Endometrial microvascular endothelial cells (primary cell): Measurements from ENCODE around the gene PSPC1. TPM values are rescaled to one million over a fixed set of nuclear protein-coding genes. Genes with fewer than 3 reads are reported as not detected.
"Not testable (repeated sequence)": the region's sequence is repeated elsewhere in the genome, so short reads cannot be mapped to it uniquely, and the experiment has no call there.

ENCODE experiments used
- in situ Hi-C: cut with HindIII; loops from 2 replicates; pipeline ENCODE4 v1.10.0; 2017; ENCODE audit warnings: low sequenced_read_pairs, low pct_unique_long_range_greater_than_20kb; ENCODE audit errors: inconsistent ontology term
- total RNA-seq: library from RNA; depleted of rRNA; stranded (reverse); fragments of >200 nt; gene quantifications from one replicate; pipeline ENCODE4 v1.2.3, GENCODE V29; 2015; ENCODE audit errors: inconsistent ontology term

The PSPC1 gene
- total RNA-seq, 1 donor from 2014 or later: 61.0 TPM

- in situ Hi-C loops: no loop called here
These were observed 12.9 kb downstream of the PSPC1 start for GRCh38 chr13:19769854-19770253.

GRCh38 chr13:19767966-19768365, 14.8 kb downstream of the PSPC1 start:
- in situ Hi-C loops: no loop called here

DNA sequence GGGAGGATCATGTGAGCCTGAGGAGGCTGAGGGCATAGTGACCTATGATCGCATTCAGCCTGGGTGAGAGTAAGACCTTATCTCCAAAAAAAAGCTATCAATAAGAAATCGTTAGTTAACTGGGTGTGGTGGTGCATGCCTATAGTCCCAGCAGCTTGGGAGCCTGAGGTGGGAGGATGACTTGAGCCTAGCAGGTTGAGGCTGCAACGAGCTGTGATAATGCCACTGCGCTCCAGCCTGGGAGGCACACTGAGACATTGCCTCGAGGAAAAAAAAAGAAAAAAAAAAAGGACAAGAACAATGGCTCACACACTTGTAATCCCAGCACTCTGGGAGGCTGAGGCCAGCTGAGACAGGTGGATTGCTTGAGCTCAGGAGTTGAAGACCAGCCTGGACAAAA, 16.2 kb downstream of the PSPC1 start:
- in situ Hi-C loops: no loop called here

- in situ Hi-C loops: no loop called here
These were observed 18.5 kb downstream of the PSPC1 start for GRCh38 chr13:19764237-19764636.

GRCh38 chr13:19763618-19764017, 19.1 kb downstream of the PSPC1 start:
- in situ Hi-C loops: no loop called here

GRCh38 chr13:19759669-19760068, 23.1 kb downstream of the PSPC1 start:
- in situ Hi-C loops: no loop called here

- in situ Hi-C loops: no loop called here
These were observed 40.1 kb downstream of the PSPC1 start for GRCh38 chr13:19742643-19743042.

GRCh38 chr13:19737844-19738557, 44.7 kb downstream of the PSPC1 start:
- in situ Hi-C loops: no loop called here

GRCh38 chr13:19726611-19727010, 56.1 kb downstream of the PSPC1 start:
- in situ Hi-C loops: no loop called here

- in situ Hi-C loops: no loop called here
These were observed 57.4 kb downstream of the PSPC1 start for GRCh38 chr13:19725320-19725719.

DNA sequence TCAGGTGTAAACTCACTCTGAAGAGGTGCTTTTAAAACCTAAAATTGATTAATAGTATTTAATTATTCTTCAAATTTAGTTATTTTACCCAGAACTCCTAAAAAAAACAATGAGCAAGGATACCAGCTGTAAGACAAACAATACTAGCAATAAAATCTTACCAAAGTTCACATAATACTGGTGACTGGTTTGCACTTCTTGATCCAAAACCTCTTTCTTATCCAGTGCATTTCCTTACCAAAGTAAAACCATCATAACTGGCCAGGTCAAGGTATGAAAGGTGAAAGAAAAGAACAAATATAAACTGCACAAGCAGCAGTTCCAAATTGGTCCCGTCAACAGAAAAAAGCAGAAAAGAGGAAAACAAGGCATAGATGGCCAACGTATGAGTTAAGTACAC, 62.7 kb downstream of the PSPC1 start:
- in situ Hi-C loops: no loop called here

DNA sequence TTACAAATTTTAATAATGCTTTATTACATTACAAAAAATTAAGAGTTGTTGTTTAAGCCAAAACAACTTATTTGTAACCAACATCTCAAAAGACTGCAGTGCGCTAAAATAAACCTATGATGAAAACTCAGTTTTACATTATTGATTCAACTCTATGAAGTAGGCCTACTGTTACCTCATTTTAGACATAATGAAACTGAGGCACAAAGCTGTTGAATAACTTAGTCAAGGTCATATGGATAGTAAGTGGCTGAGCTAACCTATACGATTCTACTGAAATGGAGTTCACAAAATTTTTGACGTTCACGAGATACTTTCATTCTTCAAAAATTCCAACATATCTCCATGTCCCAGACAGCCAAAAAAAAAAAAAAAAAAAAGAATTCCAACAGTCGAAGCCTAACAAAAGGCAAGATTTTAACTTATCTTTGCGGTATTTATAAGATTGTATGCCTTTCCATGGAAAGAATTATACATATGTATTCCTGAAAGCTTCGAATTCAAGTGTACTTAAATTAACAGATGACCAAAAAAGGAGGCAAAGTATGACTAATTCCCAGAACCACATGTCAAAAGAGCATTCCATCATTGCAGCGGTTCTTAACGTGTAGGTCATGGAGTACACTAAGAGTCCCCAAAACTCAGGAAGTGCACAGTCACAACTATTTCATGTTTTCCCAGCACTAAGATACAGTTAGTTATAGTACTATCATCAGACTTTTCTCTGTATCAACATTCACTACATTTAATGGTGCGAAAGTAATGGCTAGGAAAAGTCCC, 69.4 kb downstream of the PSPC1 start:
- in situ Hi-C loops: no loop called here

- in situ Hi-C loops: not testable (repeated sequence)
These were observed 73.0 kb downstream of the PSPC1 start for GRCh38 chr13:19709782-19710181.

- in situ Hi-C loops: not testable (repeated sequence)
These were observed 73.7 kb downstream of the PSPC1 start for GRCh38 chr13:19709039-19709438.

GRCh38 chr13:19704256-19704655, 78.5 kb downstream of the PSPC1 start:
- in situ Hi-C loops: not testable (repeated sequence)

DNA sequence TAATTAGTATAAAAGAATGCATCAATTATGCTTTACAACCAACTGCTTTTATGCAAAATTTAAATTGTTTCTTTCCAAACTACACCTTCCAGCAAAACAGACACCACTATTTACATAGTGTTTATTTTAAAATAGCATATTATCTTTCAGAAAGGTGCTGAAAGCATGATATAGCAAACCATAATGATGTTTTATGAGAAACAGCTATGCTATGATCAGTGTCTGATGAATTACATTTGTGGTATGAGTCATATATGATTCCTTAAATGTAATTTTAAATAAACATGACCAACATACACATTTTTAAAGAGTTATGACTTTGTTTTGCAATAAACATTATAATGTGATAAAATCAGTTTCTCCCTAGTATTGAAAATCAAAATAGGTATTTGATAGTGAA, 81.1 kb downstream of the PSPC1 start:
- in situ Hi-C loops: not testable (repeated sequence)

DNA sequence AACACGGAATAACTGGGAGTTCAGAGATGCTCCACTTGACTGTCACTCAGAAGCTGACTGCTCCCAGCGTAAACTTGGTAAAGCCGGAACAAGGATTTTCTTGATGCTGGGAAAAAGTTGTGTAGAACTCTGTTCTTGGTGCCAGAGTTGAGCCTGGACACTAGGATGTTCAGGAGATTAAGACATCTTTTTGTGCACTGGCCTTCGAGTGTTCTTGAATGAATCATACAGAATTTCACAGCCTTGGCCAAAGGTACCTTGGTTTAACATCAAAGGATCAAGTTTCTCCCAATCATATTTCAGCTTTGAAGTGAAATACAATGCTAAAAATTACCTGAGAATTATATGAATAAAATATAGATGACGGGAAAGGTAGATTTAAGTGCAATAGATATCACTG, 81.8 kb downstream of the PSPC1 start:
- in situ Hi-C loops: not testable (repeated sequence)

- in situ Hi-C loops: no loop called here
These were observed 86.9 kb downstream of the PSPC1 start for GRCh38 chr13:19695829-19696228.

DNA sequence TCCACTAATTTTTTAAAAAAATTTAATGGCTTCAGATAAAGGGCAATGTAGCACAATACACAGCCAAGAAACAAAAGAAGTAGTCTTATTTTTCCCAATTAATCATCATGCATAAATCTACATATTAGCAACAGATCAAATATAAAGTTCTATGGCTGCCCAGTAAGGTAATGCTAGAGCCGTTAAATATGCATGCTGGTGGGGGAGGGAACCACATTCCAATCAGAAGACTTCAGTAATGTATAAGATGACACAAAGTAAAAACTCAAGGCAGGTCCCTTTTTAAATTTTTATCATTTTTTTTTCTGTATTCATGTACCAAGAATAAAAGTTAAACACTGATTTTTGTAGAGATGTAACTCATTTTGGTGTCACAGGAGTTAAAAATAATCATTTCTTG, 87.3 kb downstream of the PSPC1 start:
- in situ Hi-C loops: no loop called here

GRCh38 chr13:19691447-19691846, 91.3 kb downstream of the PSPC1 start:
- in situ Hi-C loops: not testable (repeated sequence)
